Measurements from ENCODE around the gene VRK1. TPM values are rescaled to one million over a fixed set of nuclear protein-coding genes. Genes with fewer than 3 reads are reported as not detected.

VRK1 gene
- total RNA-seq, 1 experiment from 2014 or later = 67.3 TPM

DNA sequence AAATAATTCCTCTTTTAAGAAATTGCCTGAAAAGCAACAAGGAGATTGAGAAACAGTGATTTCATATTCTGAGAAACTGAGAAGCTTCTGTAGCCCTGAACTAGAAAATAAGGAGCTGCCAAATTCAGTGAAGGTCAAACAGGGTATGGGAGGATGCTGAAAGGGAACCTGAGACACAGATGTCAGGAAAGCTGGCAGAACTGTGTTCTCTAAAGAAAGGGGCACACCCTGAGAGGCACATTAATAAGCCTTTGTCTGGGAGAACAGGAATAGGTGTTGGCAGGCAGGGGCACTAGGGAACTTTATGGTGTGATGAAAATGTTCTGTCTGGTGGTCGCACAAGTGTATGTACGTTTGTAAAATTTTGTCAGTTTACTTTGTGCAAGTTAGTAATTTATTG, 29.6 kb downstream of the VRK1 start (continued):
- TF ChIP-seq, protein P1, sequence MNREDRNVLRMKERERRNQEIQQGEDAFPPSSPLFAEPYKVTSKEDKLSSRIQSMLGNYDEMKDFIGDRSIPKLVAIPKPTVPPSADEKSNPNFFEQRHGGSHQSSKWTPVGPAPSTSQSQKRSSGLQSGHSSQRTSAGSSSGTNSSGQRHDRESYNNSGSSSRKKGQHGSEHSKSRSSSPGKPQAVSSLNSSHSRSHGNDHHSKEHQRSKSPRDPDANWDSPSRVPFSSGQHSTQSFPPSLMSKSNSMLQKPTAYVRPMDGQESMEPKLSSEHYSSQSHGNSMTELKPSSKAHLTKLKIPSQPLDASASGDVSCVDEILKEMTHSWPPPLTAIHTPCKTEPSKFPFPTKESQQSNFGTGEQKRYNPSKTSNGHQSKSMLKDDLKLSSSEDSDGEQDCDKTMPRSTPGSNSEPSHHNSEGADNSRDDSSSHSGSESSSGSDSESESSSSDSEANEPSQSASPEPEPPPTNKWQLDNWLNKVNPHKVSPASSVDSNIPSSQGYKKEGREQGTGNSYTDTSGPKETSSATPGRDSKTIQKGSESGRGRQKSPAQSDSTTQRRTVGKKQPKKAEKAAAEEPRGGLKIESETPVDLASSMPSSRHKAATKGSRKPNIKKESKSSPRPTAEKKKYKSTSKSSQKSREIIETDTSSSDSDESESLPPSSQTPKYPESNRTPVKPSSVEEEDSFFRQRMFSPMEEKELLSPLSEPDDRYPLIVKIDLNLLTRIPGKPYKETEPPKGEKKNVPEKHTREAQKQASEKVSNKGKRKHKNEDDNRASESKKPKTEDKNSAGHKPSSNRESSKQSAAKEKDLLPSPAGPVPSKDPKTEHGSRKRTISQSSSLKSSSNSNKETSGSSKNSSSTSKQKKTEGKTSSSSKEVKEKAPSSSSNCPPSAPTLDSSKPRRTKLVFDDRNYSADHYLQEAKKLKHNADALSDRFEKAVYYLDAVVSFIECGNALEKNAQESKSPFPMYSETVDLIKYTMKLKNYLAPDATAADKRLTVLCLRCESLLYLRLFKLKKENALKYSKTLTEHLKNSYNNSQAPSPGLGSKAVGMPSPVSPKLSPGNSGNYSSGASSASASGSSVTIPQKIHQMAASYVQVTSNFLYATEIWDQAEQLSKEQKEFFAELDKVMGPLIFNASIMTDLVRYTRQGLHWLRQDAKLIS (CRISPR knock-in tag; IDR thresholded peaks at IDR 0.05; ENCODE audit: borderline replicate concordance) = no peak
- no peak for TF ChIP-seq HMGXB4 (CRISPR knock-in tag; IDR thresholded peaks at IDR 0.05)
- TF ChIP-seq ZNF671 (CRISPR knock-in tag; IDR thresholded peaks at IDR 0.05) = no peak
- TF ChIP-seq IRF2 (CRISPR knock-in tag; IDR thresholded peaks at IDR 0.05; ENCODE audit: borderline replicate concordance, low read depth) = no peak
- no peak for TF ChIP-seq FOXP1 (CRISPR knock-in tag; IDR thresholded peaks at IDR 0.05; ENCODE audit: borderline replicate concordance)
- no peak for TF ChIP-seq HMGA2 (CRISPR knock-in tag; IDR thresholded peaks at IDR 0.05)
- no peak for TF ChIP-seq ZBTB43 (CRISPR knock-in tag; IDR thresholded peaks at IDR 0.05)
- TF ChIP-seq GABPB1 (CRISPR knock-in tag; IDR thresholded peaks at IDR 0.05) = no peak
- TF ChIP-seq ZNF317 (CRISPR knock-in tag; IDR thresholded peaks at IDR 0.05; ENCODE audit: borderline replicate concordance, low read depth) = no peak

GRCh38 chr14:96827290-96827689, 30.1 kb downstream of the VRK1 start:
- no peak overlapping the region for H3K27ac Mint-ChIP-seq
- DNase-seq (ENCODE audit: low spot score) = no peak
- H3K4me3 Mint-ChIP-seq = no peak overlapping the region
- ChIA-PET CTCF (no interaction called here), POLR2A (no interaction called here)
- no peaks in the 10 kb centered on the region for H3K27me3 Mint-ChIP-seq (ENCODE audit: low read depth)
- H3K36me3 Mint-ChIP-seq = no peaks in the 10 kb centered on the region
- peaks cover 28% of the 10 kb centered on the region for H3K4me1 Mint-ChIP-seq
- peaks cover 9% of the 10 kb centered on the region for H3K9me3 Mint-ChIP-seq
- no peak; the same call in 1 of the 2 replicates for ATAC-seq
- TF ChIP-seq NFYB (CRISPR knock-in tag; conservative IDR thresholded peaks at IDR 0.05; ENCODE audit: low read depth) (no peak), RELA (CRISPR knock-in tag; IDR thresholded peaks at IDR 0.05; ENCODE audit: borderline replicate concordance) (no peak), FOXP1 (CRISPR knock-in tag; IDR thresholded peaks at IDR 0.05; ENCODE audit: borderline replicate concordance) (no peak), FOXP4 (CRISPR knock-in tag; IDR thresholded peaks at IDR 0.05) (no peak), GTF2I (CRISPR knock-in tag; conservative IDR thresholded peaks at IDR 0.05) (no peak), TCF7 (CRISPR knock-in tag; IDR thresholded peaks at IDR 0.05; ENCODE audit: low read depth) (no peak), ZNF121 (CRISPR knock-in tag; IDR thresholded peaks at IDR 0.05) (no peak), NFATC4 (CRISPR knock-in tag; IDR thresholded peaks at IDR 0.05) (no peak), ZNF138 (CRISPR knock-in tag; conservative IDR thresholded peaks at IDR 0.05) (no peak)
- TF ChIP-seq, protein P2, sequence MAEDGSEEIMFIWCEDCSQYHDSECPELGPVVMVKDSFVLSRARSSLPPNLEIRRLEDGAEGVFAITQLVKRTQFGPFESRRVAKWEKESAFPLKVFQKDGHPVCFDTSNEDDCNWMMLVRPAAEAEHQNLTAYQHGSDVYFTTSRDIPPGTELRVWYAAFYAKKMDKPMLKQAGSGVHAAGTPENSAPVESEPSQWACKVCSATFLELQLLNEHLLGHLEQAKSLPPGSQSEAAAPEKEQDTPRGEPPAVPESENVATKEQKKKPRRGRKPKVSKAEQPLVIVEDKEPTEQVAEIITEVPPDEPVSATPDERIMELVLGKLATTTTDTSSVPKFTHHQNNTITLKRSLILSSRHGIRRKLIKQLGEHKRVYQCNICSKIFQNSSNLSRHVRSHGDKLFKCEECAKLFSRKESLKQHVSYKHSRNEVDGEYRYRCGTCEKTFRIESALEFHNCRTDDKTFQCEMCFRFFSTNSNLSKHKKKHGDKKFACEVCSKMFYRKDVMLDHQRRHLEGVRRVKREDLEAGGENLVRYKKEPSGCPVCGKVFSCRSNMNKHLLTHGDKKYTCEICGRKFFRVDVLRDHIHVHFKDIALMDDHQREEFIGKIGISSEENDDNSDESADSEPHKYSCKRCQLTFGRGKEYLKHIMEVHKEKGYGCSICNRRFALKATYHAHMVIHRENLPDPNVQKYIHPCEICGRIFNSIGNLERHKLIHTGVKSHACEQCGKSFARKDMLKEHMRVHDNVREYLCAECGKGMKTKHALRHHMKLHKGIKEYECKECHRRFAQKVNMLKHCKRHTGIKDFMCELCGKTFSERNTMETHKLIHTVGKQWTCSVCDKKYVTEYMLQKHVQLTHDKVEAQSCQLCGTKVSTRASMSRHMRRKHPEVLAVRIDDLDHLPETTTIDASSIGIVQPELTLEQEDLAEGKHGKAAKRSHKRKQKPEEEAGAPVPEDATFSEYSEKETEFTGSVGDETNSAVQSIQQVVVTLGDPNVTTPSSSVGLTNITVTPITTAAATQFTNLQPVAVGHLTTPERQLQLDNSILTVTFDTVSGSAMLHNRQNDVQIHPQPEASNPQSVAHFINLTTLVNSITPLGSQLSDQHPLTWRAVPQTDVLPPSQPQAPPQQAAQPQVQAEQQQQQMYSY (CRISPR knock-in tag; IDR thresholded peaks at IDR 0.05) = no peak
- TF ChIP-seq, protein P3, sequence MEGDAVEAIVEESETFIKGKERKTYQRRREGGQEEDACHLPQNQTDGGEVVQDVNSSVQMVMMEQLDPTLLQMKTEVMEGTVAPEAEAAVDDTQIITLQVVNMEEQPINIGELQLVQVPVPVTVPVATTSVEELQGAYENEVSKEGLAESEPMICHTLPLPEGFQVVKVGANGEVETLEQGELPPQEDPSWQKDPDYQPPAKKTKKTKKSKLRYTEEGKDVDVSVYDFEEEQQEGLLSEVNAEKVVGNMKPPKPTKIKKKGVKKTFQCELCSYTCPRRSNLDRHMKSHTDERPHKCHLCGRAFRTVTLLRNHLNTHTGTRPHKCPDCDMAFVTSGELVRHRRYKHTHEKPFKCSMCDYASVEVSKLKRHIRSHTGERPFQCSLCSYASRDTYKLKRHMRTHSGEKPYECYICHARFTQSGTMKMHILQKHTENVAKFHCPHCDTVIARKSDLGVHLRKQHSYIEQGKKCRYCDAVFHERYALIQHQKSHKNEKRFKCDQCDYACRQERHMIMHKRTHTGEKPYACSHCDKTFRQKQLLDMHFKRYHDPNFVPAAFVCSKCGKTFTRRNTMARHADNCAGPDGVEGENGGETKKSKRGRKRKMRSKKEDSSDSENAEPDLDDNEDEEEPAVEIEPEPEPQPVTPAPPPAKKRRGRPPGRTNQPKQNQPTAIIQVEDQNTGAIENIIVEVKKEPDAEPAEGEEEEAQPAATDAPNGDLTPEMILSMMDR (IDR thresholded peaks at IDR 0.05) = no peak
- TF ChIP-seq, protein P4, sequence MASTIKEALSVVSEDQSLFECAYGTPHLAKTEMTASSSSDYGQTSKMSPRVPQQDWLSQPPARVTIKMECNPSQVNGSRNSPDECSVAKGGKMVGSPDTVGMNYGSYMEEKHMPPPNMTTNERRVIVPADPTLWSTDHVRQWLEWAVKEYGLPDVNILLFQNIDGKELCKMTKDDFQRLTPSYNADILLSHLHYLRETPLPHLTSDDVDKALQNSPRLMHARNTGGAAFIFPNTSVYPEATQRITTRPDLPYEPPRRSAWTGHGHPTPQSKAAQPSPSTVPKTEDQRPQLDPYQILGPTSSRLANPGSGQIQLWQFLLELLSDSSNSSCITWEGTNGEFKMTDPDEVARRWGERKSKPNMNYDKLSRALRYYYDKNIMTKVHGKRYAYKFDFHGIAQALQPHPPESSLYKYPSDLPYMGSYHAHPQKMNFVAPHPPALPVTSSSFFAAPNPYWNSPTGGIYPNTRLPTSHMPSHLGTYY (CRISPR knock-in tag; IDR thresholded peaks at IDR 0.05) = no peak

Measured in WTC11 (cell line).